ENCODE data around the gene VAMP1.

Gene VAMP1, protein sequence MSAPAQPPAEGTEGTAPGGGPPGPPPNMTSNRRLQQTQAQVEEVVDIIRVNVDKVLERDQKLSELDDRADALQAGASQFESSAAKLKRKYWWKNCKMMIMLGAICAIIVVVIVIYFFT

GRCh38 chr12:6470375-6471163, at the start of gene VAMP1:
VAMP1 (minus strand) TSS chr12:6470677; CDS start chr12:6470531, 146 bp downstream.
- peaks cover 4% of the 10 kb centered on the region for H3K4me1 ChIP-seq (ENCODE audit: insufficient read depth, poor library complexity, severe bottlenecking)
- ATAC-seq (ENCODE audit: low read depth) (peak; percentile 94), DNase-seq (ENCODE audit: low spot score) (peak; percentile 98)
- H3K4me3 ChIP-seq (ENCODE audit: severe bottlenecking), result peak within 1 kb of the TSS; percentile 52
- peak within 1 kb of the TSS; percentile 40 for H3K27ac ChIP-seq (ENCODE audit: poor library complexity, severe bottlenecking)
- H3K27me3 ChIP-seq (ENCODE audit: insufficient read depth, poor library complexity, severe bottlenecking), result no peaks in the 10 kb centered on the region
- no peak for TF ChIP-seq CTCF (IDR thresholded peaks at IDR 0.05; ENCODE audit: poor library complexity, severe bottlenecking)
- H3K9me3 ChIP-seq (ENCODE audit: severe bottlenecking), result no peaks in the 10 kb centered on the region
- H3K36me3 ChIP-seq (ENCODE audit: low read depth), result peaks cover 5% of the 10 kb centered on the region; the same call in 1 of the 2 replicates

- Histone ChIP-seq H3K27me3 (ENCODE audit: insufficient read depth, poor library complexity, severe bottlenecking) (no peaks in the 10 kb centered on the region), H3K36me3 (ENCODE audit: low read depth) (peaks cover 97% of the 10 kb centered on the region), H3K4me1 (ENCODE audit: insufficient read depth, poor library complexity, severe bottlenecking) (no peaks in the 10 kb centered on the region), H3K4me3 (ENCODE audit: severe bottlenecking) (no peak overlapping the region), H3K27ac (ENCODE audit: poor library complexity, severe bottlenecking) (no peak overlapping the region), H3K9me3 (ENCODE audit: severe bottlenecking) (no peaks in the 10 kb centered on the region)
- DNase-seq (ENCODE audit: low spot score), result no peak
- ATAC-seq (ENCODE audit: low read depth), result no peak
- TF ChIP-seq CTCF (IDR thresholded peaks at IDR 0.05; ENCODE audit: poor library complexity, severe bottlenecking), result no peak
Measured at GRCh38 chr12:6520186-6520585, 49.7 kb upstream of the VAMP1 start.

DNA sequence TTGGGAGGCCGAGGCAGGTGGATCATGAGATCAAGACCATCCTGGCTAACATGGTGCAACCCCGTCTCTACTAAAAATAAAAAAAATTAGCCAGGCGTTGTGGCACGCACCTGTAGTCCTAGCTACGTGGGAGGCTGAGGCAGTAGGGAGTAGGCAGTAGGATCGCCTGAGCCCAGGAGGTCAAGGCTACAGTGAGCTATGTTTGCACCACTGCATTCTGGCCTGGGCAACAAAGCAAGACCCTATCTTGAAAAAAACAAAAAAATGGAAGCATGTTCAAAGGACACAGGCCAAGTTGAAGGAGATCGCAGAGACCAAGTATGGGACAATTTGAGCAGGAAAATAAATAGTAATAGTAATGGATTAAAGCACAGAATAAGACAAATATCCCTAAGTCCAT, 37.6 kb upstream of the VAMP1 start:
- H3K9me3 ChIP-seq (ENCODE audit: severe bottlenecking), result no peaks in the 10 kb centered on the region
- H3K4me1 ChIP-seq (ENCODE audit: insufficient read depth, poor library complexity, severe bottlenecking), result peaks cover 18% of the 10 kb centered on the region
- no peak for DNase-seq (ENCODE audit: low spot score)
- H3K27me3 ChIP-seq (ENCODE audit: insufficient read depth, poor library complexity, severe bottlenecking), result no peaks in the 10 kb centered on the region
- peaks cover 81% of the 10 kb centered on the region for H3K36me3 ChIP-seq (ENCODE audit: low read depth)
- ATAC-seq (ENCODE audit: low read depth), result no peak
- peak overlapping the region; percentile 70 for H3K27ac ChIP-seq (ENCODE audit: poor library complexity, severe bottlenecking)
- no peak overlapping the region for H3K4me3 ChIP-seq (ENCODE audit: severe bottlenecking)
- no peak for TF ChIP-seq CTCF (IDR thresholded peaks at IDR 0.05; ENCODE audit: poor library complexity, severe bottlenecking)

DNA sequence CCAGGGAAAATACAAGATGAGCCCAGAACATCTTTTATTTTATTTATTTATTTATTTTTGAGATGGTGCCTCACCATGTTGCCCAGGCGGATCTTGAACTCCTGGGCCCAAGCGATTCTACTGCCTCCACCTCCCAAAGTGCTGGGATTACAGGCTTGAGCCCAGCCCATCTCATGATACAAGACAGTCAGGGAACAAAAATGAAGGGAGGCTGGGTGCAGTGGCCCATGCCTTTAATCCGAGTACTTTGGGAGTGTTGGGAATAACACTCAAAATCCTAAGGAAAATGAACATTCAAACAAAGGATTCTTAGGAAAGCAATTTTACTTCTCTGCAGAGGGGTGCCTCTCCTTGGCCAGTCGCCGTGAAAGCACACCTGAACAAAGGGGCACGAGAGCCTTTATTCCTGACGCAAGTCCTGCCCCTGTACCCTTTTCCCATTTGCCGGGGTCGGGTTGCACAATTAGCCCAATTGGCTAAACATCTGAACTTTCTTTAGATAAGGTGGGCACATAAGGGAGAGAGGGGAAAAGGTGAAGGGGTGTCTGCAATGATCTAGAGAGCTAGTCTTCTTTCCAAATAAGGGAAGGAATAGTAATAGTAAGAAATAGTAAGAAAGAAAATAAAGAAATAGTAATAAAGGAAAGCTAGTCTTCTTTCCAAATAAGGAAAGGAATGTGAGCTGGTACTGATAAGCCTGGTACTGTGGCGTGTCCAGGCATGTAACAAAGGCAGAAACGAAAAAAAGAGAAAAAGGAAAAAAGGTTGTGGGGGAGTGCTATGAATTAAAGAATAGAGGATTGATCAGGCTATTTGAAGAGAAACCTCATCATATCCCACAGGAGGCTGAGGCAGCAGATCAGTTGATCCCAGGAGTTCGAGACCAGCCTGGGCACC, 36.9 kb upstream of the VAMP1 start:
- Histone ChIP-seq H3K27ac (ENCODE audit: poor library complexity, severe bottlenecking) (peak overlapping the region; percentile 70), H3K4me3 (ENCODE audit: severe bottlenecking) (no peak overlapping the region), H3K9me3 (ENCODE audit: severe bottlenecking) (no peaks in the 10 kb centered on the region), H3K4me1 (ENCODE audit: insufficient read depth, poor library complexity, severe bottlenecking) (peaks cover 18% of the 10 kb centered on the region), H3K36me3 (ENCODE audit: low read depth) (peaks cover 81% of the 10 kb centered on the region), H3K27me3 (ENCODE audit: insufficient read depth, poor library complexity, severe bottlenecking) (no peaks in the 10 kb centered on the region)
- DNase-seq (ENCODE audit: low spot score) (no peak), ATAC-seq (ENCODE audit: low read depth) (peak; percentile 59; the same call in 2 of the 3 replicates)
- no peak for TF ChIP-seq CTCF (IDR thresholded peaks at IDR 0.05; ENCODE audit: poor library complexity, severe bottlenecking)
